GM12891 (cell line): Measurements from ENCODE around the gene NIT1.

Experiments used
- DNase-seq: peaks from one replicate; pipeline ENCODE4 v3.0.0; 2011; ENCODE audit warnings: low spot score; ENCODE audit not compliant: insufficient read length
- FAIRE-seq: peaks from 2 replicates; lab custom pipeline; 2011; peaks lifted over from hg19 to GRCh38; lab: Jason Lieb, UNC
- PAX5 ChIP-seq: IDR thresholded peaks from 2 replicates; pipeline ENCODE4 v1.6.1; 2011; ENCODE audit warnings: low read length, moderate library complexity, mild to moderate bottlenecking; ENCODE audit not compliant: insufficient read depth, severe bottlenecking
- POLR2A ChIP-seq: IDR thresholded peaks from 2 replicates; pipeline ENCODE4 v1.6.1; 2011; ENCODE audit warnings: low read depth, low read length, control low read depth
- POLR2AphosphoS5 ChIP-seq: IDR thresholded peaks from 2 replicates; pipeline ENCODE4 v1.6.1; 2011; ENCODE audit warnings: low read depth, low read length, control low read depth
- POU2F2 ChIP-seq: IDR thresholded peaks from 2 replicates; pipeline ENCODE4 v1.6.1; 2011; ENCODE audit warnings: low read depth, mild to moderate bottlenecking, control low read depth, low read length, moderate library complexity
- SPI1 ChIP-seq: IDR thresholded peaks from 2 replicates; pipeline ENCODE4 v1.6.1; 2011; ENCODE audit warnings: low read depth, low read length, control low read depth
- TAF1 ChIP-seq: IDR thresholded peaks from 2 replicates; pipeline ENCODE4 v1.6.1; 2011; ENCODE audit warnings: low read depth, low read length, control low read depth

The NIT1 gene

DNA sequence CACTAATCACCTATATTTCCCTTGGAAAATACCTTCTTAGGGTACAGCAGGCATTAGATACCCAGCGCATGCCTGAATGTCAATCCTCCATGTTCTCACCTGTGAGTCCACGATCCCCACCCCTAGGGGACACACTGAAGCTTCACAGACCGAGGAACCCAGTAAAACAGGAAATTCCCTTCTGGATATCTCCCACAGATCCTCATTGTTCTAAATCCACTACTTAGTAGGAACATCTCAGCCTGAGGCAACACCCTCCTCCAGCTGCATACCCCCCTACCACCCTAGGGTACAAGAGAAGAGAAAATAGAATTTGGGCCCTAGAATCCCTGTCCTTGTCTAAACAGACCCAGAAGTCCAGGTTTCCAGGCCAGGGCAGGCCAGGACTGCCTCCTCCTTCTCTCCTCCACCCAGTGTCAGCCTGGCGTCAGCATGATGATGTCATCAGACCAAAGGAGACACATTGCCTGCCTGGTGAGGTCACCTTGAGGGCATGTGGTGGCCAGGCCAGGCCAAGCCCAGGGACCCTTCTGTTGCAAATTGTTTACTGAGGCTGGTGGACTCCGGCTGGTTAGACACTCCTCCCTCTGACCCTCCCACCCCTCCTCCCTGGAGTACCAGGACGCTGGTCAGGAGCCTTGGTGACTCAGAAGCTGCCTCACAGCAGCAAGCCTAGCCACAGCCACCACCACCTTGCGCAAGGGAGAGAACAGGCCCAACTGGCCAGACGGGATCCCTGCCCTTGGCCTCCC, 34.7 kb upstream of the NIT1 start:
- DNase-seq (no peak), FAIRE-seq (peak; percentile 40)
- no peak for TF ChIP-seq POLR2A

DNA sequence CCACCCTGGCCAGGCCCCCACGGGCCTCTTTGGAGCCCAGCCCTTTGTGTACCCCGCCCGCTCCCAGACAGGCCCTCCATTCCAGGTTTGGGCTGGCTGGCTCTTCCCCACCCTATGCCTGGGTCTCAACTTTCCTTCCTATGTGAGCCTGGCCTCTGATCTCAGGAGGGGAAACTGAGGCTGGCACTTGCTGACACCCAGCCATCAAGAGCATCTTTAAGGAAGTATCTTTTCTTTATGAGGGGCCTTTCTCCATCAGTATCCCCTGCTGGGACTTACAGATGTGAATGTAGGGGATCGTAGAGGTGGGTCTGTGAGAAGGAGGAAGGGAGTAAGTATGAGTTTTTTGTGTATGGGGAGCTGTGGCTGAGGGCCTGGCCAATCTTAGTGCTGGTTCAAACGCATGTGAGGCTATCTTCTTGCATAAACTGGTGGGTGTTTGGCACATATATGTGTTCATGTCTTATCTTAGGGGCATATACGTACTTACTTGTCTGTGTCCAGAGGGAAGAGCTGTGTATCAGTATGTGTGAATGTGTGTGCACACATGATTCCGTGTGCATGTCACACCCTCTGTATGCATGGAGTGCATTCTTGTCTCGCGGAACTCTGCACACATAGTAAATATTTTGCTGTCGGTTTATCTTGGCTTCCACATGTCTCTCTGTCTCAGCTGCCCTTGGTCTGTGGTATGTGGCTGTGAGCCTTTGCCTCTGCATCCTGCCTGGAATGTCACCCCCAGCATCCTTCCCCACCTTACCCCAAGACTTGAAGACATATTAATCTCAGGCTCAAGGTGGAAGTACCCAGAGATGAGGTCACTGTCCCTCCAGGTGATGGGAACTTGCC, 33.9 kb upstream of the NIT1 start:
- TF ChIP-seq POLR2AphosphoS5 (no peak), SPI1 (no peak), POU2F2 (no peak), POLR2A (no peak), PAX5 (no peak), TAF1 (no peak)
- FAIRE-seq: no peak

DNA sequence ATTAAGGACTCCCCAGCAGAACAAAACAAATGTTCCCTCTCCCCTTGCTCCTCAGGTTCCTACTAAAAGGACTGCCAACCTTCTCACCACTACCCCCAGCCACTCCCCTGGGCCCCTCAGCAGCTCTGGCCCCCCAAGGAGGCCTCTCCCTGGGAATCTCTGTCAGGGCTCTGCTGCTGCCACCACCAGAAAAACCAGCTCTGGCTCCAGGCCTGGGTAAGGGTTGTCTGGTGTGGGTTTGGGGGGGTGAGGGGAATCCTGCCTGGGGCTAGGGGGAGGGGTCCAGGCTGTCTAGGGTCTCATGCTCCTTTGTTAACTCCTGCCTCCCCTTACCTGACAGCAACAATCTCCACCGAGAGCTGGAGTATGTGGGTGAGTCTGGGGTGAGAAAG, 33.3 kb upstream of the NIT1 start:
- TF ChIP-seq POLR2A: no peak
- no peak for TF ChIP-seq TAF1
- TF ChIP-seq POU2F2: no peak
- TF ChIP-seq POLR2AphosphoS5: no peak
- no peak for TF ChIP-seq PAX5
- TF ChIP-seq SPI1: no peak
- FAIRE-seq (no peak), DNase-seq (no peak)

More for the DNA sequence above, 33.9 kb upstream of the NIT1 start:
- no peak for DNase-seq

DNA sequence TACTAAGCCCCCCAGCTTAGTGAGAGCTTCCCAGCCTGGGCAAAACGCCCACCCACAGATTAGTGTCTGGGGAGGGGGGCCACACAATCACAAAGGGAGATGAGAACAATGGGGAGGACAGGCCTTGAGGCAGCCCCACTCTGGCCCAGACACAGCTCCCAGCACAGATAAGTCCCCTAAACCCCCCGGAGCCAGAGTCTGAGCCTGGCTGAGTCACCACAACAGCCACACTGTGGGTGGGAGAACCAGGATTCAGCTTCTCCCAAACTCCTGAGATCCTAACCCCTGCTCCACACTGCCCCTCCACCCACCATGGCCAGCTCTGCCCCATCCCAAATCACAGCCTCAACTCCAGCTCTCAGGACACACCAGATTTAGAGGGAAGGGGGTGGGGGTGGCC, 32.7 kb upstream of the NIT1 start:
- TF ChIP-seq POLR2AphosphoS5 (no peak), POLR2A (no peak), POU2F2 (no peak), SPI1 (no peak), TAF1 (no peak), PAX5 (no peak)
- no peak for FAIRE-seq
- DNase-seq: no peak

DNA sequence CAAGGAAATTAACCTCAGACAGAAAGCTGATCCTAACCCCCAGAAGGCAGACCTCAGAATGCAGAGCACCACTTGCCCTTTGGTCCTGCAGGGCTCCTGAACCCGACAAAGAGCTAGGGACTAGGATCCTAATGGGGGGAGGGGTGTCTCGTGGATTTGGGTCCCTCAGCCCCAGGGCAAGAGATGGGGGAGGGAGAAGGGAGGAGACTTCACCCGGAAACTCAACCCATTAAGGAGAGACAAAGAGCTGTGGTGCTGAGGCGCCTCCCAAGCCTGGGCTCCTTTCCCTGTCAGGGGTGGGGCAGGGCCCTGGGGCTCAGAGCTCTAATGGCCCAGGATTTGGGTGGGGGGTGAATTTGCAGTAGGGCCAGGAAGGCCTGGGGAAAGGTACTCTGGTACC, 31.4 kb upstream of the NIT1 start:
- FAIRE-seq: no peak
- no peak for DNase-seq

DNA sequence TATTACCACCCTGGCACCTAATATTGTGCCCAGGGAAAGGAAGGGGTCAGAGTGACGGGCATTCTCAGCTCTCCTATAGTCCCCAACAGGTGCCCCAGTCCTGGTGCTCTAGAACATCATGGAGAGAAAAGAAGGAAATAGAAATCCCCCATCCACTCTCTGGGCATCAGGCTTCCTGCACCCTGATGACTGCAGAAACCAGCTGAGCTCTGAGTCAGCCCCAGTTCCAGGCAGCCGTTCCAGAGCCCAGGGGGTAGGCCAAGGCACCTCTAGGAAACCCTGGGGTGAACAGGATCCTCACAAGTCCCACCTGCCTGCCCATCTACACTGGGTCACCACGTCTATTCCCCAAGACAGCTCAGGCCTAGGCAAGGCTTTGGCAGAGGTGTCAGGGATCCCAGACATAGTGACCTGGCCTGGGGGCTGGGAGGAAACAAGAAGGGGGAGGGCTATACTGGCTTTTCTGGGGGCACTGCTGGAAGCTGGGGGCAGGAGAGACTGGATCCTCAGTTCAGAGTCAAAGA, 29.3 kb upstream of the NIT1 start:
- no peak for DNase-seq
- TF ChIP-seq POU2F2 (no peak), PAX5 (no peak), POLR2AphosphoS5 (no peak), SPI1 (no peak), POLR2A (no peak), TAF1 (no peak)
- FAIRE-seq: no peak

More for the DNA sequence above, 31.4 kb upstream of the NIT1 start:
- no peak for TF ChIP-seq PAX5
- no peak for TF ChIP-seq POLR2A
- no peak for TF ChIP-seq POU2F2
- no peak for TF ChIP-seq TAF1
- no peak for TF ChIP-seq POLR2AphosphoS5
- TF ChIP-seq SPI1: no peak

DNA sequence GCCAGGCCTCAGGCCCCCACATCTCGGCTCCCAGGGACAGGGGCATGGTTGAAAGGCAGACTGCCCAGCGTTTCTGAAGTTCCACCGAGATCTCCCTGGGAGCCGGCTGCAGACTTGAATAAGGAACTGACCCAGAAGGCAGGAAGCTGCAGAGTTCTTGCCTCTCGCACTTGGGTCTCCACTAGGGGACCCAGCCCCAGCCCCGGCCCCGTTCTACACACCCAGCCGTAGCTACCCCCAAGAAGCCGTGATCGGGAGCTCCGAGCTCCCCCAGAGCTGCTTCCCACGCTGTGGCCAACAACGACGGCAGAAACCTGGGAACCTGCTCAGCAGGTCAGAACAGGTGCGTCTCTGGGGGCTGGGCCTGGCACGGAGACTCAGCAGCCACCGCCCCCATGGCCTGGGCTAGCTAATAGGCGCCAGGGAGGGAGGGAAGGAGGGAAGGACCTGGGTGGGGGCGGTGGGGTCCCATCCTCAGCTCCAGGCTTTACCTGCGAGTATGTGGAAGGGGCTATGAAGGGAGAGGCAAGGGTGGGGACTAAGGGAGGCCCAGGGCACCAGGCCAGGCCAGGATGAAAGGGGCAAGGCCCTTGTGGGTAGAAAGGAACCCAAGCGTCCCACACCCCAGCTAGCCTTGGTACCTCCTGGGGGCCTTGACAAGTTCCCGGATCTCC, 28.5 kb upstream of the NIT1 start, which contains the start of gene NECTIN4:
TSS of gene NECTIN4 (minus strand) at position 308 of the 674 bp plus-strand sequence. CDS start at position 46, 262 bp downstream.
- no peak for FAIRE-seq
- TF ChIP-seq POU2F2: no peak
- no peak for TF ChIP-seq TAF1
- no peak for TF ChIP-seq SPI1
- no peak for TF ChIP-seq POLR2A
- no peak for TF ChIP-seq PAX5
- TF ChIP-seq POLR2AphosphoS5: no peak
- DNase-seq: no peak

DNA sequence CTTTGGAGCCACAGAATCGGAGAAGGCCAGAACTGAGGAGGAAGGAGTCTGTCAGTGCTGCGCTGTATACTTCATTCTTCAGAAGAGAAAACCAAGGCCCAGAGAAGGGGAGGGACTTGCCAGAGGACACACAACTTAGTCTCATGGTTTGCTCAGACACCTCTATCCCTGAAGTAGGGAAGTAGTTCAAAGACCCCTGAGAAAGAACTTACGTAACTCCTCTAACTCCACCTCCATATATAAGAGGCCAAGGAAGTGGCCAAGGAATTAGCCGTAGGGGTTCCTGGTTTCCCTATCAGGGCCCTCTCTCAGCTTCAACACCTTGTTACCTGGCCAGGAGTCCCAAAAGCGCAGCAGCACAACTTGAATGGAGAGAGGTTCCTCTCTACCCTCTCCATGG, 28.0 kb upstream of the NIT1 start:
- FAIRE-seq: no peak

More for the DNA sequence above, 28.0 kb upstream of the NIT1 start:
- DNase-seq: no peak
- TF ChIP-seq POU2F2: no peak
- no peak for TF ChIP-seq SPI1
- no peak for TF ChIP-seq POLR2A
- TF ChIP-seq POLR2AphosphoS5: no peak
- TF ChIP-seq TAF1: no peak
- no peak for TF ChIP-seq PAX5
